ENCODE data around the gene TSSK6.

Gene TSSK6

GRCh38 chr19:19466201-19466600 is 49.1 kb downstream of the TSSK6 start:
- no peak for DNase-seq (ENCODE audit: low spot score)
- no peak for TF ChIP-seq CTCF (IDR thresholded peaks at IDR 0.05; ENCODE audit: borderline replicate concordance, control extremely low read depth, extremely low read depth, insufficient read depth, missing control alignments)
- in situ Hi-C loops (cut with MboI; ENCODE audit: low sequenced_read_pairs, unreplicated experiment), result no loop called here

GRCh38 chr19:19465436-19466070 is 49.8 kb downstream of the TSSK6 start:
- no peak for TF ChIP-seq CTCF (IDR thresholded peaks at IDR 0.05; ENCODE audit: borderline replicate concordance, control extremely low read depth, extremely low read depth, insufficient read depth, missing control alignments)
- no peak for DNase-seq (ENCODE audit: low spot score)
- in situ Hi-C loops (cut with MboI; ENCODE audit: low sequenced_read_pairs, unreplicated experiment), result no loop called here

- no peak for DNase-seq (ENCODE audit: low spot score)
- in situ Hi-C loops (cut with MboI; ENCODE audit: low sequenced_read_pairs, unreplicated experiment), result no loop called here
Observed at GRCh38 chr19:19464339-19465098, 50.8 kb downstream of the TSSK6 start.

More at GRCh38 chr19:19464339-19465098, 50.8 kb downstream of the TSSK6 start:
- TF ChIP-seq CTCF (IDR thresholded peaks at IDR 0.05; ENCODE audit: borderline replicate concordance, control extremely low read depth, extremely low read depth, insufficient read depth, missing control alignments), result no peak
